HepG2 (cell line): Measurements from ENCODE around the gene UBQLN1. TPM values are rescaled to one million over a fixed set of nuclear protein-coding genes. Genes with fewer than 3 reads are reported as not detected.

Source experiments
- CENPX ChIP-seq: sonication (generic); formaldehyde crosslinking; IDR thresholded peaks from 2 replicates; pipeline ENCODE4 v1.9.0; 2021; ENCODE audit warnings: mild to moderate bottlenecking, missing genetic modification reagents, moderate library complexity
- HOXA9 ChIP-seq: sonication (generic); formaldehyde crosslinking; IDR thresholded peaks from 2 replicates; pipeline ENCODE4 v1.8.1; 2022; ENCODE audit warnings: missing genetic modification reagents, mild to moderate bottlenecking, moderate library complexity, borderline replicate concordance
- ISX ChIP-seq: sonication (generic); formaldehyde crosslinking; conservative IDR thresholded peaks from 2 replicates; pipeline ENCODE4 v1.5.0; 2020; ENCODE audit warnings: missing genetic modification reagents
- MAZ ChIP-seq, 2 experiments: sonication (generic) in 1 of 2; formaldehyde crosslinking in 1 of 2; IDR thresholded peaks; 2 replicates each; pipeline versions ENCODE4 v1.5.0 to v1.6.1; 2012 to 2020; ENCODE audit warnings: low read depth in 2 of 2, mild to moderate bottlenecking in 2 of 2, borderline replicate concordance in 1 of 2, improper control_type of control experiment in 1 of 2, low read length in 1 of 2, missing genetic modification reagents in 1 of 2, moderate library complexity in 1 of 2
- MEIS1 ChIP-seq: sonication (generic); formaldehyde crosslinking; IDR thresholded peaks from 2 replicates; pipeline ENCODE4 v1.9.0; 2021; ENCODE audit warnings: mild to moderate bottlenecking, missing genetic modification reagents, moderate library complexity, borderline replicate concordance
- SMARCE1 ChIP-seq: fragments of 450-650 bp; IDR thresholded peaks from 2 replicates; pipeline ENCODE4 v1.6.1; 2017; ENCODE audit warnings: borderline replicate concordance
- ZNF335 ChIP-seq: sonication (generic); formaldehyde crosslinking; IDR thresholded peaks from 2 replicates; pipeline ENCODE4 v1.4.0; 2020; ENCODE audit warnings: missing genetic modification reagents
- ZNF557 ChIP-seq: sonication (generic); formaldehyde crosslinking; IDR thresholded peaks from 2 replicates; pipeline ENCODE4 v1.4.0; 2020; ENCODE audit warnings: missing genetic modification reagents
- ZNF746 ChIP-seq: sonication (generic); formaldehyde crosslinking; IDR thresholded peaks from 2 replicates; pipeline ENCODE4 v1.8.0; 2022; ENCODE audit warnings: mild to moderate bottlenecking, missing genetic modification reagents
- ZNF776 ChIP-seq: sonication (generic); formaldehyde crosslinking; IDR thresholded peaks from 2 replicates; pipeline ENCODE4 v1.4.0; 2020; ENCODE audit warnings: mild to moderate bottlenecking, missing genetic modification reagents
- ZNF792 ChIP-seq: IDR thresholded peaks from 2 replicates; pipeline ENCODE4 v1.6.1; 2016
- polyA plus RNA-seq, 8 experiments: library from polyadenylated mRNA; depleted of rRNA in 3 of 8; stranded (reverse) in 7 of 8; unstranded in 1 of 8; fragments of >200 nt; fragmentation: Illumina TruSeq in 4 of 8; extraction: Trizol in 4 of 8; gene quantifications; 2 replicates each; pipeline versions ENCODE4 v1.2.1 to v1.2.3, GENCODE V29; 2011 to 2016; ENCODE audit warnings: low read depth in 4 of 8, missing spikeins in 1 of 8, mixed read lengths in 1 of 8; ENCODE audit not compliant: insufficient read depth in 1 of 8
- total RNA-seq, 5 experiments: library from RNA; depleted of rRNA; stranded (reverse); fragments of >200 nt; fragmentation: Illumina TruSeq; extraction: Trizol; gene quantifications; 2 replicates each; pipeline ENCODE4 v1.2.3, GENCODE V29; 2016; ENCODE audit warnings: low read depth in 1 of 5
- TF ChIP-seq, protein P1 (sequence below), 2 experiments: fragments of 450-650 bp in 1 of 2; sonication (generic) in 1 of 2; formaldehyde crosslinking in 1 of 2; IDR thresholded peaks; 2 replicates each; pipeline versions ENCODE4 v1.6.1 to v1.8.0; 2016 to 2022; ENCODE audit warnings: antibody characterized with exemption in 1 of 2, mild to moderate bottlenecking in 1 of 2, missing genetic modification reagents in 1 of 2
- TF ChIP-seq, protein P2 (sequence below): sonication (generic); formaldehyde crosslinking; IDR thresholded peaks from 2 replicates; pipeline ENCODE4 v1.4.0; 2020; ENCODE audit warnings: mild to moderate bottlenecking, missing genetic modification reagents
- TF ChIP-seq, protein P3 (sequence below): fragments of 450-650 bp; IDR thresholded peaks from 2 replicates; pipeline ENCODE4 v1.6.1; 2017; ENCODE audit warnings: mild to moderate bottlenecking
- TF ChIP-seq, protein P4 (sequence below): sonication (generic); formaldehyde crosslinking; IDR thresholded peaks from 2 replicates; pipeline ENCODE4 v1.4.0; 2020; ENCODE audit warnings: mild to moderate bottlenecking, missing genetic modification reagents

Gene UBQLN1
- total and polyA plus RNA-seq, 2 of the 13 experiments (the other 11 are each of a cell fraction or from before 2014, with no cell fraction given), result 78.1 to 83.8 TPM

DNA sequence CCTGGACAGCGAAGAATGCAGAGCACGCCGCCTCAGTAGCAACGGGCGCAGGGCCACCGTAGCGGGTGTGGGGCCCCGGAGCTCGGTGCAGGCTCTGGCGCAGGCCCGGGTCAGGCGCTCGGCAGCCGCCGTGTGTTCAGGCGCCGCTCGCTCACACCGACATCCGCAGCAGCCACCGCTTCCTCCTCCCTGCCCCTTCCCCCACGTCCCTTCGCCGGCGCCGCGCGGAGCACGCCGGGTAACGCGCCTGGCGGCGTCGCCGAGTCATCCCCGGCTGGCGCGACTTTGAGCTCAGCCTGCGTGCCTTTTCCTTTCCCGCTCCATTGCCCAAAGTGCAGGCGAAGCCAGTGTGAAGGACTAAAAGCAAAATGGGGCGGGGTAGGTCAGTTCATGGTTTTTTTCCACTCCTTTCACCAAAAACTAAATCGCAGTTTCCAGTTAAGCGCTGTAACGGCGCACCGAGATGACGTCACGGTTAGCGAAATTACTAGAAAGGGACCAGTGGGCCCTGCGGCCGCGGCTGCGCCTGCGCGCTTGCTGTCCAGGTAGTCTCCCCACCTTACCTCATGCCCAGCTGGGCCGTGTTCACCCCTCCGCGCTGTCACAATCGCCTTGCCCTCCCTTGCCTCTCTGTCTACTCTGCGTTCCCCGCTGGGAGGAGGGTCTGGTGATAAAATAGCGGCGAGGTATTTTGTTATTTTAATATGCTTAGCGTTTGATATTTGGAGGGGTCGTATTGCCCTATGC is at the start of gene UBQLN1 (continued):
- TF ChIP-seq ZNF557 (CRISPR knock-in tag) (no peak), ZNF335 (CRISPR knock-in tag) (peak; percentile 85), HOXA9 (CRISPR knock-in tag) (no peak; the same call in 1 of the 2 replicates), SMARCE1 (no peak), ZNF776 (CRISPR knock-in tag) (peak; percentile 94; the same call in 1 of the 2 replicates), CENPX (CRISPR knock-in tag) (no peak), ZNF792 (peak; percentile 50; the same call in 1 of the 2 replicates), ISX (CRISPR knock-in tag) (no peak), MEIS1 (CRISPR knock-in tag) (no peak; the same call in 1 of the 2 replicates), MAZ (IDR thresholded peaks at IDR 0.05; ENCODE audit: borderline replicate concordance, low read depth, low read length) (peak; percentile 11; the same call in 1 of the 2 replicates), MAZ (CRISPR knock-in tag; IDR thresholded peaks at IDR 0.05; ENCODE audit: low read depth) (peak; percentile 89), ZNF746 (CRISPR knock-in tag) (peak; percentile 40)
- TF ChIP-seq, protein P1, sequence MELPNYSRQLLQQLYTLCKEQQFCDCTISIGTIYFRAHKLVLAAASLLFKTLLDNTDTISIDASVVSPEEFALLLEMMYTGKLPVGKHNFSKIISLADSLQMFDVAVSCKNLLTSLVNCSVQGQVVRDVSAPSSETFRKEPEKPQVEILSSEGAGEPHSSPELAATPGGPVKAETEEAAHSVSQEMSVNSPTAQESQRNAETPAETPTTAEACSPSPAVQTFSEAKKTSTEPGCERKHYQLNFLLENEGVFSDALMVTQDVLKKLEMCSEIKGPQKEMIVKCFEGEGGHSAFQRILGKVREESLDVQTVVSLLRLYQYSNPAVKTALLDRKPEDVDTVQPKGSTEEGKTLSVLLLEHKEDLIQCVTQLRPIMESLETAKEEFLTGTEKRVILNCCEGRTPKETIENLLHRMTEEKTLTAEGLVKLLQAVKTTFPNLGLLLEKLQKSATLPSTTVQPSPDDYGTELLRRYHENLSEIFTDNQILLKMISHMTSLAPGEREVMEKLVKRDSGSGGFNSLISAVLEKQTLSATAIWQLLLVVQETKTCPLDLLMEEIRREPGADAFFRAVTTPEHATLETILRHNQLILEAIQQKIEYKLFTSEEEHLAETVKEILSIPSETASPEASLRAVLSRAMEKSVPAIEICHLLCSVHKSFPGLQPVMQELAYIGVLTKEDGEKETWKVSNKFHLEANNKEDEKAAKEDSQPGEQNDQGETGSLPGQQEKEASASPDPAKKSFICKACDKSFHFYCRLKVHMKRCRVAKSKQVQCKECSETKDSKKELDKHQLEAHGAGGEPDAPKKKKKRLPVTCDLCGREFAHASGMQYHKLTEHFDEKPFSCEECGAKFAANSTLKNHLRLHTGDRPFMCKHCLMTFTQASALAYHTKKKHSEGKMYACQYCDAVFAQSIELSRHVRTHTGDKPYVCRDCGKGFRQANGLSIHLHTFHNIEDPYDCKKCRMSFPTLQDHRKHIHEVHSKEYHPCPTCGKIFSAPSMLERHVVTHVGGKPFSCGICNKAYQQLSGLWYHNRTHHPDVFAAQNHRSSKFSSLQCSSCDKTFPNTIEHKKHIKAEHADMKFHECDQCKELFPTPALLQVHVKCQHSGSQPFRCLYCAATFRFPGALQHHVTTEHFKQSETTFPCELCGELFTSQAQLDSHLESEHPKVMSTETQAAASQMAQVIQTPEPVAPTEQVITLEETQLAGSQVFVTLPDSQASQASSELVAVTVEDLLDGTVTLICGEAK (IDR thresholded peaks at IDR 0.05), result no peak
- TF ChIP-seq, protein P1 (CRISPR knock-in tag; IDR thresholded peaks at IDR 0.05), result peak; percentile 70
- TF ChIP-seq, protein P2, sequence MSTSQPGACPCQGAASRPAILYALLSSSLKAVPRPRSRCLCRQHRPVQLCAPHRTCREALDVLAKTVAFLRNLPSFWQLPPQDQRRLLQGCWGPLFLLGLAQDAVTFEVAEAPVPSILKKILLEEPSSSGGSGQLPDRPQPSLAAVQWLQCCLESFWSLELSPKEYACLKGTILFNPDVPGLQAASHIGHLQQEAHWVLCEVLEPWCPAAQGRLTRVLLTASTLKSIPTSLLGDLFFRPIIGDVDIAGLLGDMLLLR (CRISPR knock-in tag), result peak; percentile 88; the same call in 1 of the 2 replicates
- TF ChIP-seq, protein P3, sequence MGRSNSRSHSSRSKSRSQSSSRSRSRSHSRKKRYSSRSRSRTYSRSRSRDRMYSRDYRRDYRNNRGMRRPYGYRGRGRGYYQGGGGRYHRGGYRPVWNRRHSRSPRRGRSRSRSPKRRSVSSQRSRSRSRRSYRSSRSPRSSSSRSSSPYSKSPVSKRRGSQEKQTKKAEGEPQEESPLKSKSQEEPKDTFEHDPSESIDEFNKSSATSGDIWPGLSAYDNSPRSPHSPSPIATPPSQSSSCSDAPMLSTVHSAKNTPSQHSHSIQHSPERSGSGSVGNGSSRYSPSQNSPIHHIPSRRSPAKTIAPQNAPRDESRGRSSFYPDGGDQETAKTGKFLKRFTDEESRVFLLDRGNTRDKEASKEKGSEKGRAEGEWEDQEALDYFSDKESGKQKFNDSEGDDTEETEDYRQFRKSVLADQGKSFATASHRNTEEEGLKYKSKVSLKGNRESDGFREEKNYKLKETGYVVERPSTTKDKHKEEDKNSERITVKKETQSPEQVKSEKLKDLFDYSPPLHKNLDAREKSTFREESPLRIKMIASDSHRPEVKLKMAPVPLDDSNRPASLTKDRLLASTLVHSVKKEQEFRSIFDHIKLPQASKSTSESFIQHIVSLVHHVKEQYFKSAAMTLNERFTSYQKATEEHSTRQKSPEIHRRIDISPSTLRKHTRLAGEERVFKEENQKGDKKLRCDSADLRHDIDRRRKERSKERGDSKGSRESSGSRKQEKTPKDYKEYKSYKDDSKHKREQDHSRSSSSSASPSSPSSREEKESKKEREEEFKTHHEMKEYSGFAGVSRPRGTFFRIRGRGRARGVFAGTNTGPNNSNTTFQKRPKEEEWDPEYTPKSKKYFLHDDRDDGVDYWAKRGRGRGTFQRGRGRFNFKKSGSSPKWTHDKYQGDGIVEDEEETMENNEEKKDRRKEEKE, result no peak
- TF ChIP-seq, protein P4, sequence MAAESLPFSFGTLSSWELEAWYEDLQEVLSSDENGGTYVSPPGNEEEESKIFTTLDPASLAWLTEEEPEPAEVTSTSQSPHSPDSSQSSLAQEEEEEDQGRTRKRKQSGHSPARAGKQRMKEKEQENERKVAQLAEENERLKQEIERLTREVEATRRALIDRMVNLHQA, result no peak
